Parathyroid adenoma (tissue), 2 donors: Measurements from ENCODE around the gene UROD.
"Not testable (repeated sequence)": the region's sequence is repeated elsewhere in the genome, so short reads cannot be mapped to it uniquely, and the experiment has no call there.

ENCODE experiments used
- H2AFZ ChIP-seq: fragments of 300-600 bp; sonication (generic); one replicate; pipeline ENCODE4 v1.7.0; 2017; ENCODE audit warnings: antibody characterized with exemption, mild to moderate bottlenecking
- H3K27ac ChIP-seq: fragments of 300-600 bp; sonication (generic); one replicate; pipeline ENCODE4 v1.7.0; 2017
- H3K27me3 ChIP-seq: fragments of 300-600 bp; sonication (generic); one replicate; pipeline ENCODE4 v1.7.0; 2017; ENCODE audit warnings: low read length; ENCODE audit not compliant: control insufficient read depth, insufficient read depth
- H3K36me3 ChIP-seq: fragments of 300-600 bp; sonication (generic); one replicate; pipeline ENCODE4 v1.7.0; 2017; ENCODE audit warnings: low read length; ENCODE audit not compliant: control insufficient read depth, insufficient read depth
- H3K4me1 ChIP-seq: fragments of 300-600 bp; sonication (generic); one replicate; pipeline ENCODE4 v1.7.0; 2017; ENCODE audit warnings: control low read depth
- H3K4me2 ChIP-seq: fragments of 300-600 bp; sonication (generic); one replicate; pipeline ENCODE4 v1.7.0; 2017; ENCODE audit warnings: low read length
- H3K4me3 ChIP-seq: fragments of 300-600 bp; sonication (generic); one replicate; pipeline ENCODE4 v1.7.0; 2017; ENCODE audit warnings: low read depth, low read length
- H3K79me2 ChIP-seq: fragments of 300-600 bp; sonication (generic); one replicate; pipeline ENCODE4 v1.7.0; 2017; ENCODE audit warnings: control low read depth
- H3K9ac ChIP-seq: fragments of 300-600 bp; sonication (generic); one replicate; pipeline ENCODE4 v1.7.0; 2017; ENCODE audit warnings: mild to moderate bottlenecking
- H3K9me3 ChIP-seq: fragments of 300-600 bp; sonication (generic); one replicate; pipeline ENCODE4 v1.7.0; 2017; ENCODE audit warnings: low read length; ENCODE audit not compliant: control insufficient read depth
- TF ChIP-seq, protein P1 (sequence below): fragments of 300-600 bp; sonication (generic); IDR thresholded peaks from one replicate; pipeline ENCODE4 v1.7.0; 2017; ENCODE audit warnings: antibody characterized with exemption, mild to moderate bottlenecking
- donor health status: primary hyperparathyroidism.

UROD gene

GRCh38 chr1:44995467-44996238 is 16.4 kb upstream of the UROD start:
- Histone ChIP-seq H3K4me3 (no peak overlapping the region), H3K27ac (no peak overlapping the region), H3K27me3 (no peaks in the 10 kb centered on the region), H3K4me1 (no peaks in the 10 kb centered on the region), H3K36me3 (no peaks in the 10 kb centered on the region), H3K9me3 (no peaks in the 10 kb centered on the region), H2AFZ (no peak overlapping the region), H3K9ac (no peak overlapping the region), H3K4me2 (no peak overlapping the region), H3K79me2 (no peaks in the 10 kb centered on the region)
- TF ChIP-seq, protein P1, sequence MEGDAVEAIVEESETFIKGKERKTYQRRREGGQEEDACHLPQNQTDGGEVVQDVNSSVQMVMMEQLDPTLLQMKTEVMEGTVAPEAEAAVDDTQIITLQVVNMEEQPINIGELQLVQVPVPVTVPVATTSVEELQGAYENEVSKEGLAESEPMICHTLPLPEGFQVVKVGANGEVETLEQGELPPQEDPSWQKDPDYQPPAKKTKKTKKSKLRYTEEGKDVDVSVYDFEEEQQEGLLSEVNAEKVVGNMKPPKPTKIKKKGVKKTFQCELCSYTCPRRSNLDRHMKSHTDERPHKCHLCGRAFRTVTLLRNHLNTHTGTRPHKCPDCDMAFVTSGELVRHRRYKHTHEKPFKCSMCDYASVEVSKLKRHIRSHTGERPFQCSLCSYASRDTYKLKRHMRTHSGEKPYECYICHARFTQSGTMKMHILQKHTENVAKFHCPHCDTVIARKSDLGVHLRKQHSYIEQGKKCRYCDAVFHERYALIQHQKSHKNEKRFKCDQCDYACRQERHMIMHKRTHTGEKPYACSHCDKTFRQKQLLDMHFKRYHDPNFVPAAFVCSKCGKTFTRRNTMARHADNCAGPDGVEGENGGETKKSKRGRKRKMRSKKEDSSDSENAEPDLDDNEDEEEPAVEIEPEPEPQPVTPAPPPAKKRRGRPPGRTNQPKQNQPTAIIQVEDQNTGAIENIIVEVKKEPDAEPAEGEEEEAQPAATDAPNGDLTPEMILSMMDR, result no peak

DNA sequence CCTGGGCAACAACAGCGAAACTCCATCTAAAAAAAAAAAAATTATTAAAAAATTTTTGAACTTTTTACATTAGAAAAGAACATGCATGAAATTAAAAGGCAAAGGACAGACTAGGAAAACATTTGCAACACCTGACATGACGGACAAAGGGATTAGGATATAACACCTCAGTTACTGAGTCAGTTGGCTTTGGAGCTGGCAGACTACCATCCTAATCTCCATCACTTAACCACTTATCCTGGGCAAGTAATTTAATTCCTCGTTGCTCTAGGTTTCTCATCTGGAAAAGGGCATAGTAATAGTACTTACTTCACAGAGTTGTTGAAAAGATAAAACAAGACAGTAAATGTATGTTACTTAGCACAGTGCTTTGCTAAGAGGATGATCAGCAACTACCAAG is 12.8 kb upstream of the UROD start:
- Histone ChIP-seq H3K27me3 (no peaks in the 10 kb centered on the region), H3K4me1 (no peaks in the 10 kb centered on the region), H3K4me3 (no peak overlapping the region), H2AFZ (no peak overlapping the region), H3K9me3 (no peaks in the 10 kb centered on the region), H3K79me2 (no peaks in the 10 kb centered on the region), H3K36me3 (no peaks in the 10 kb centered on the region), H3K4me2 (no peak overlapping the region), H3K27ac (no peak overlapping the region), H3K9ac (no peak overlapping the region)
- TF ChIP-seq, protein P1, result no peak

DNA sequence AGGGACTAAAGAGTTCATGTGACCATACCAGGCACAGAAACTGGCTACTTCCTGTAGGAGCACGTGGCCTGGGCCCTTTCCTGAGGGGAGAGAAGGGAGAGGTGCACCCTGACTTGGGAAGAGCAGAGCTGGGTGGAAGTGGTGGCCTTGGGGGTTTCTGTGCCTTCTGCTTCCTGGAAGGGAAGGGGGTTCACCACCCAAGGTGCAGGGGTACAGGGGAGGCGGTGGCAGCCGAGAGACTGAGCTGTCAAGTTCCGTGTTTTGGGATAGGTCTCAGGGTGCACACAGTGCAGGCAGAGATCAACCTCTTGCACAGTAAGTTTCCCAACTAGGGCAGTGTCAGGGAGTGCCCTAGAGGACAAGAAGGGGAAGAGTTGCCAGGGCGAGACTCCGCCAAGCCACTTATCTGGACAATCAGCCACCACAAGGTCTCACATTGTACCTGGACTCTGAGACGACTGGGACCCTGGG is 11.0 kb upstream of the UROD start:
- no peaks in the 10 kb centered on the region for H3K4me1 ChIP-seq
- no peak overlapping the region for H3K4me3 ChIP-seq
- no peaks in the 10 kb centered on the region for H3K79me2 ChIP-seq
- no peak overlapping the region for H3K27ac ChIP-seq
- H3K9me3 ChIP-seq, result no peaks in the 10 kb centered on the region
- no peak overlapping the region for H3K9ac ChIP-seq
- no peaks in the 10 kb centered on the region for H3K36me3 ChIP-seq
- H2AFZ ChIP-seq, result no peak overlapping the region
- no peaks in the 10 kb centered on the region for H3K27me3 ChIP-seq
- TF ChIP-seq, protein P1, result no peak
- no peak overlapping the region for H3K4me2 ChIP-seq

- not testable (repeated sequence) for H3K9me3 ChIP-seq, H3K4me1 ChIP-seq, H3K4me3 ChIP-seq, H3K36me3 ChIP-seq, H3K27me3 ChIP-seq, H3K79me2 ChIP-seq, H3K27ac ChIP-seq, H3K9ac ChIP-seq, H3K4me2 ChIP-seq, H2AFZ ChIP-seq
Observed at GRCh38 chr1:45001576-45001975, 10.5 kb upstream of the UROD start.

DNA sequence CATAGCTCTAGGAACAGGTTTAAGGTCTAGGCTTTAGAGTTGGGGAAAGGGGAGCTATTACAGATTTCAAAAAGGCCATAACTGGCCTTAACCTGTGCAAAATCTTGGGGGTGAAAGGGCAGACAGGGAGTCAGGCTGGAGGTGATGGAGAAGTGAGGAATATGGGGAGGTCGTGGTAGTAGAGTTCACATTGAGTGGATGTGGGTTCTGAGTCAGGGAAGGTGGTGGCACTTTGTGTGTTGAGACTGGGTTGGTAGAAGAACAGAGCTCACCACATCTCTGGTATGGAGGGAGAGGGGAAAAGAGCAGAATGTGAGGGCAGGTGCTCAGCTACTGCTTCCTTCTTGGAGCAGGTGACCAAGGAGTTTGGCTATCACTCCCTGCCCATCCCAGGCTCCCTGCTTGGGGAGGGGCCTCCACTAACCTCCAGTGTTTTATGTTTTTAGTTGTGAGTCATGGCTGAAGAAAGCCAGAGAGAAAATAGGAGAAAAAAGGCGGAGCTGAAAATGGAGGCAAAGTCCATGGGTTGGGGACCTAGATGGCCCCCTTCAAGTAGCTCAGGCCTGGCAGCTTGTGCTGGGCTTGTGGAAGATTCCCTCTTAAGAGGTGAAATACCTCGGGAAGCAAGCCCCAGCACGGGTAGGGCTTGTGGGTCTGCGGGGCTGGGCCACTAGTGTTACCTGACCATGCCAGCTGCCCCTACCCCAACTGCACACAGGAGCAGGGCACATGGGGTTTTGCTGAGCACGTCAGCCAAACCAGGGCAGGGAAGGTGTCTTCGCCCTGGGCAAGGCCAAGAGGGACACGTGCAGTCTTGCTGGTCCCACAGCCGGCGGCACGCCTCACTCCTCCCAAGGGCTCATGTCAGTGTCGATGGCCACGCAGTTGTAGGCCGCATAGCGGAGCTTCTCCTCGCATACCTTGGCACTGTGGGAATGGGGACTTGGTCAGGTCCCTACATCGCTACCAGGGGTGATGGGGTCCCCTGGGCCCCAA is 9.1 kb upstream of the UROD start:
- Histone ChIP-seq H2AFZ (no peak overlapping the region), H3K4me3 (no peak overlapping the region), H3K4me1 (no peaks in the 10 kb centered on the region), H3K4me2 (no peak overlapping the region), H3K36me3 (no peaks in the 10 kb centered on the region), H3K79me2 (no peaks in the 10 kb centered on the region), H3K9me3 (no peaks in the 10 kb centered on the region), H3K27ac (no peak overlapping the region), H3K9ac (no peak overlapping the region), H3K27me3 (no peaks in the 10 kb centered on the region)
- TF ChIP-seq, protein P1, result no peak
